HCT116 (cell line): ENCODE results near the gene CLDN3.

ENCODE experiments used
- CEBPB ChIP-seq: IDR thresholded peaks from 2 replicates; pipeline ENCODE4 v1.6.1; 2012; ENCODE audit warnings: low read depth
- EGR1 ChIP-seq: IDR thresholded peaks from 2 replicates; pipeline ENCODE4 v1.6.1; 2012; ENCODE audit warnings: low read depth
- EZH2 ChIP-seq: fragments of 200-600 bp; sonication (generic); IDR thresholded peaks from 2 replicates; pipeline ENCODE4 v1.6.1; 2017; ENCODE audit warnings: antibody characterized with exemption, mixed run types
- EZH2phosphoT487 ChIP-seq: fragments of 200-600 bp; IDR thresholded peaks from 2 replicates; pipeline ENCODE4 v1.6.1; 2018; ENCODE audit warnings: antibody characterized with exemption, borderline replicate concordance
- FOSL1 ChIP-seq: IDR thresholded peaks from 2 replicates; pipeline ENCODE4 v1.6.1; 2012; ENCODE audit warnings: low read depth
- JUND ChIP-seq: IDR thresholded peaks from 2 replicates; pipeline ENCODE4 v1.6.1; 2012
- POLR2A ChIP-seq: IDR thresholded peaks from 2 replicates; pipeline ENCODE4 v1.7.0; 2011; ENCODE audit warnings: borderline replicate concordance; ENCODE audit not compliant: insufficient read depth, insufficient read length; ENCODE audit errors: extremely low read depth
- REST ChIP-seq: IDR thresholded peaks from 2 replicates; pipeline ENCODE4 v1.6.1; 2012; ENCODE audit warnings: low read depth
- SP1 ChIP-seq: IDR thresholded peaks from 2 replicates; pipeline ENCODE4 v1.6.1; 2012; ENCODE audit warnings: low read depth
- ZFX ChIP-seq: fragments of 450-650 bp; IDR thresholded peaks from 2 replicates; pipeline ENCODE4 v1.6.1; 2017
- TF ChIP-seq, protein P1 (sequence below), 3 experiments: fragments of 200-600 bp in 1 of 3; sonication (generic) in 1 of 3; IDR thresholded peaks in 2 of 3; conservative IDR thresholded peaks in 1 of 3; 2 replicates each; pipeline ENCODE4 v1.5.1; 2012 to 2017; ENCODE audit warnings: low read depth in 2 of 3, low read length in 2 of 3, antibody characterized with exemption in 1 of 3, borderline replicate concordance in 1 of 3, control low read depth in 1 of 3, mild to moderate bottlenecking in 1 of 3, mixed read lengths in 1 of 3, mixed run types in 1 of 3, moderate library complexity in 1 of 3; ENCODE audit not compliant: insufficient read depth in 1 of 3
- TF ChIP-seq, protein P2 (sequence below): IDR thresholded peaks from 2 replicates; pipeline ENCODE4 v1.6.1; 2012

DNA sequence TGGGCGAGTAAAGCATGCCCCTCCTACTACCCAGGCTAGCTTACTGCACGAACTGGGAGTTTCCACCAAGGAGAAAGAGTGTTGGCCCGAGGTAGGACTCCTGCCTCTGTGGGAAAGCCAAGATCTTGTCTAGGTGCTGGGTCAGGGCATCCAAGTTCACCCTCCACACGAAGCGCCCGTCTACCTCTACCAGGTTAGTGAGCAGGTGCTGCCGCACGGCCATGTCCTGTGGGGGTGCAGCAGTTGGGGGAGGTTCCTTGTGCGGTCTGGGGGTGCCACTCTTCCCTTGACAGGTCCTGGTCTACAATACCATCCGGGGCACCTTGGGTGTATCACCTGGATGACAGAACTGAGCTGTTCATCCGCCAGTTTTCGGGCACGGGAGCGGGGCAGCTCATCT, 33.2 kb downstream of the CLDN3 start:
- no peak for TF ChIP-seq CEBPB
- no peak for TF ChIP-seq EZH2
- no peak for TF ChIP-seq POLR2A
- TF ChIP-seq FOSL1 = no peak
- TF ChIP-seq JUND = no peak
- TF ChIP-seq, protein P1, sequence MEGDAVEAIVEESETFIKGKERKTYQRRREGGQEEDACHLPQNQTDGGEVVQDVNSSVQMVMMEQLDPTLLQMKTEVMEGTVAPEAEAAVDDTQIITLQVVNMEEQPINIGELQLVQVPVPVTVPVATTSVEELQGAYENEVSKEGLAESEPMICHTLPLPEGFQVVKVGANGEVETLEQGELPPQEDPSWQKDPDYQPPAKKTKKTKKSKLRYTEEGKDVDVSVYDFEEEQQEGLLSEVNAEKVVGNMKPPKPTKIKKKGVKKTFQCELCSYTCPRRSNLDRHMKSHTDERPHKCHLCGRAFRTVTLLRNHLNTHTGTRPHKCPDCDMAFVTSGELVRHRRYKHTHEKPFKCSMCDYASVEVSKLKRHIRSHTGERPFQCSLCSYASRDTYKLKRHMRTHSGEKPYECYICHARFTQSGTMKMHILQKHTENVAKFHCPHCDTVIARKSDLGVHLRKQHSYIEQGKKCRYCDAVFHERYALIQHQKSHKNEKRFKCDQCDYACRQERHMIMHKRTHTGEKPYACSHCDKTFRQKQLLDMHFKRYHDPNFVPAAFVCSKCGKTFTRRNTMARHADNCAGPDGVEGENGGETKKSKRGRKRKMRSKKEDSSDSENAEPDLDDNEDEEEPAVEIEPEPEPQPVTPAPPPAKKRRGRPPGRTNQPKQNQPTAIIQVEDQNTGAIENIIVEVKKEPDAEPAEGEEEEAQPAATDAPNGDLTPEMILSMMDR (IDR thresholded peaks at IDR 0.05 in 2 of 3, conservative IDR thresholded peaks at IDR 0.05 in 1 of 3; ENCODE audit: borderline replicate concordance in 1 of 3, insufficient read depth in 1 of 3, low read depth in 2 of 3, low read length in 2 of 3) = no peak
- no peak for TF ChIP-seq EZH2phosphoT487
- TF ChIP-seq REST = no peak
- no peak for TF ChIP-seq ZFX
- TF ChIP-seq SP1 = no peak
- TF ChIP-seq EGR1 = no peak
- TF ChIP-seq, protein P2, sequence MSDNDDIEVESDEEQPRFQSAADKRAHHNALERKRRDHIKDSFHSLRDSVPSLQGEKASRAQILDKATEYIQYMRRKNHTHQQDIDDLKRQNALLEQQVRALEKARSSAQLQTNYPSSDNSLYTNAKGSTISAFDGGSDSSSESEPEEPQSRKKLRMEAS = no peak
